Ammon's horn (tissue), 1 donor: Measurements from ENCODE around the gene RPL35A.
"Not testable (repeated sequence)": the region's sequence is repeated elsewhere in the genome, so short reads cannot be mapped to it uniquely, and the experiment has no call there.

Experiments used
- DNase-seq: peaks from one replicate; pipeline ENCODE4 v3.0.0-alpha.2; 2016; ENCODE audit warnings: low spot score

The RPL35A gene

GRCh38 chr3:197952440-197952839 lies 2.5 kb downstream of the RPL35A start:
- DNase-seq: no peak

GRCh38 chr3:197953325-197953724 lies 3.3 kb downstream of the RPL35A start:
- no peak for DNase-seq

GRCh38 chr3:197953881-197954280 lies 3.9 kb downstream of the RPL35A start:
- no peak for DNase-seq

DNA sequence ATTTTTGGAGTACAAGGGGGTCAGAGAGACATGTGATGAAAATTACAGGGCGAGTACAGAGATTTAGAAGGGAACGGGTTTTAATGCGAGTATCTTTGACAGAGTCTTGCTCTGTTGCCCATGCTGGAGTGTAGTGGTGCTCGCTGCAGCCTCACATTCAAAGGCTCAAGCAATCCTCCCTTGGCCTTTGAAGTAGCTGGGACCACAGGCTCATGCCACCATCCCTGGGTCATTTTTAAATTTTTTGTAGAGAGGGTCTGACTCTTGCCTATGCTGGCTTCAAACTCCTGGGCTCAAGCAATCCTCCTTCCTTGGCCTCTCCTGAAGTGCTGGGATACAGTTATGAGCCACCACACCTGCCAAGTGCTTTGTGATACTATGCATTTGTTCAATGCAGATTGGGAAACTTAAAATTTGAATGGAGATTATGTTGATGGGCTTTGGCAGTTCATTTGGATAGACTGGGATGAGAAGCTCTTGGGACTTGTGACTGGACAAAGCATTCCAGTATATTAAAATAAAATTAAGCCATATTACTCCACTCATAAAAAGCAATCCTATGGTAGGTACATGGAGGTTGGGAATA lies 6.0 kb downstream of the RPL35A start:
- no peak for DNase-seq

- no peak for DNase-seq
Measured at GRCh38 chr3:197956626-197956988, 6.6 kb downstream of the RPL35A start.

DNA sequence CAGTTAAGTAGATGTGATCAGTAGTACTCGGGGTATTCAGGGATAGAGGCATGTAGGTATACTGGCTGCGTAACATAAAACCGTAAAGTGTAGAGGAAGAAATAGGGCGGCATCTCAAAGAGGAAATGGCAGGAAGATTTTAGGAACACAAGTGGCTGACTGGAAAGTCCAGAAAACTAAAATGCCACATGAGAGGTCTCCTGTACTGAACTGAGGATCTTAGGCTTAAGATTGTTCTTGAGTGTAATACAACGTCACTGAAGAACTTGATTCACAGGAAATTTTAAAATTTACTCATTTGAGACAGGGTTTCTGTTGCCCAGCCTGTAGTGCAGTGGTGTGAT lies 7.8 kb downstream of the RPL35A start:
- no peak for DNase-seq

DNA sequence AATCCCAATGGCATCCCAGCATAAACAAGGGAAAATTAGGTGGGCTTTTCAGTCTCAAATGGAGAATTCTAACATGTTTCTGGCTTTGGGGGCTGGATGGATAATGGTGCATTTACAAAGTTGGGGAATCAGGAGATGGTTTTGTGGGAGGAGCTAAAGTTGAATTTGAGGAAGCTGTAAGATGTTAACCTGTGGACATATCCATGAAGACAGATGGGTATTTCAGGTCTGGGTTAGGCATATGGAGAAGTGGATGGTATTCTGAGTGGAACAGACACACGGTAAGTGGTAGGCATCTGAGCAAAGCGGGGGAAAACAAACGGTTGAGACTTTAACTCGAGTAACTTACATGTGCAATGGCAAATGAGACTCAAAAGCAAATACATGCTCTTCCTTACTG lies 8.4 kb downstream of the RPL35A start:
- no peak for DNase-seq

DNA sequence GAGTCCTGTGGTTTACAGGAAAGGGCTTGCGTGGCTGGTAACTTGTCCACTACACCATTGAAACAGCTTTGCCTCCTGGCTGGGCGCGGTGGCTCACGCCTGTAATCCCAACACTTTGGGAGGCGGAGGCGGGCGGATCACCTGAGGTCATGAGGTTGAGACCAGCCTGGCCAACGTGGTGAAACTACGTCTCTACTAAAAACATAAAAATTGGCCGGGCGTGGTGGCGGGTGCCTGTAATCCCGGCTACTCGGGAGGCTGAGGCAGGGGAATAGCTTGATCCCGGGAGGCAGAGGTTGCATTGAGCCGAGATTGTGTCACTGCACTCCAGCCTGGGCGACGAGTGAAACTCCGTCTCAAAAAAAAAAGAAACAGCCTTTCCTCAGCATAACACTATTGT lies 8.9 kb downstream of the RPL35A start:
- not testable (repeated sequence) for DNase-seq

- no peak for DNase-seq
Measured at GRCh38 chr3:197959500-197959890, 9.5 kb downstream of the RPL35A start.

DNA sequence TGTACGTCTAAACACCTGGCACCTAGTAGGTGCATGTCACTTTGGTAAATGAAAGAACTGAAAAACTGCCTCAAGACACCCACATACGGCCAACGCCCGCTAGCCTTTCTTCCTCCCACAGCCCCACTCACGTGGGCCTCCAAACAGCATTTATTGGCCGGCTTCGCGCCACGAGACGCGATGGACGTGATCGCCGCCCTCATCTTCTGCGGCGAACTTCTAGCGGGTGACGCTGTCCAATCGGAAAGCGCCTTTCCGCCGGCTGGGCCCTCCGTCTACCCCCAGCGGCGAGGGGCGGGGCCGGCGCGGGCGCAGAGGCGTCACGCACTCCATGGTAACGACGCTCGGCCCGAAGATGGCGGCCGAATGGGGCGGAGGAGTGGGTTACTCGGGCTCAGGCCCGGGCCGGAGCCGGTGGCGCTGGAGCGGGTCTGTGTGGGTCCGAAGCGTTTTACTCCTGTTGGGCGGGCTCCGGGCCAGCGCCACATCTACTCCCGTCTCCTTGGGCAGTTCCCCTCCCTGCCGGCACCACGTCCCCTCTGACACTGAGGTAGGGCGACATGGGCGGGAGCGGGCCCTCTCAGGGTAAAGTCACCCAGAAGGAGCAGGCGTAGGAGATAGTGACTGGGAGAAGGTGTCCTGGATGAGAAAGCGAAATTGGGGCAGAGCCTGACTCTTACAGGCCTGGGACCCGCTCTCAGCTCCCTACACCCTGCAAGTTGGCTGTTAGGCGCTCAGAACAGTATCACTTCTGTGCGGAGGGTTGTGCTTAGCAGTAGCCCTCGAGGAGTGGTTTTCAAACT lies 10.1 kb downstream of the RPL35A start, which contains the start of gene LMLN:
TSS of gene LMLN (plus strand) at position 327 of the 803 bp plus-strand sequence. CDS start at position 356, 29 bp downstream.
- peak; percentile 99 for DNase-seq

DNA sequence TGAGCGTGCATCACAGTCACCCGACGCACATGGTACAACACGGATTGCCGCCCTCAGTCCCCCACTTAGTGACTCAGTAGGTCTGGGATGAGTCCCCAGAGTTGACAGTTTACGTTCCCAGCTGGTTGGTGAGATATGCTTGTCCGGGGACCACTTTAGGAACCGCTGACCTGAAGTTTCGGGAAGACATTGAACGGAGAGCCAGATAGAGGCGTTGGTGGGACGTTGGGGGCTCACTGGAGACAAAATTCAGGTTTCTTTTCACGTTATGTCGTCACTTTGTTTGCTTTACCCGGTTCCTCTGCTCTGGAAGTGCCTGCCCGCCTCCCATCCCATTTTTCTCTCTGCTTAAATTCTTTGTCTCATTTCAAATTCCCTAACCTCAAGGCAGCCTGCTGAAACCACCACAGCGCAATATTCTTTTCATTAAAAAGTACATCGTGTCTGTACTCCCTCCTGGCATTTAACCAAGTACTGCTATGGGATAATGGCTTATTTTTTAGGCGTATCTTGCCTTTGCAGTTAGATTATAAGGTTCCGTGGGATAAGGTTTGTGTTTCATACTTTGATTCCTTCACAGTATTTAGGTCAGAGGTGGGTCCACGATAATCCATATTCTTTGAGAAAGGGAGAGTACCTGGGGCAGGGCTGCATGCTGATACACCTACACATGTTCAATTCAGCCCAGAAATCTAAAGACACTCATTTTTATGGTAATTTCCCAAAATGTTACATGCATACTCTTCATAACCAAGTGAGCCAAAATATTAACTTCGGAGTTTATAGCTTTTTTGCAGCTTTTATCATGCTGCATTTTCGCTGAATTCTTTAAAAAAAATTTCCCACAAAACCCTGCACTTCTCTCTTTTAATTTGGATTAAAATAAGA lies 10.9 kb downstream of the RPL35A start:
- no peak for DNase-seq

GRCh38 chr3:197961582-197961945 lies 11.6 kb downstream of the RPL35A start:
- no peak for DNase-seq

DNA sequence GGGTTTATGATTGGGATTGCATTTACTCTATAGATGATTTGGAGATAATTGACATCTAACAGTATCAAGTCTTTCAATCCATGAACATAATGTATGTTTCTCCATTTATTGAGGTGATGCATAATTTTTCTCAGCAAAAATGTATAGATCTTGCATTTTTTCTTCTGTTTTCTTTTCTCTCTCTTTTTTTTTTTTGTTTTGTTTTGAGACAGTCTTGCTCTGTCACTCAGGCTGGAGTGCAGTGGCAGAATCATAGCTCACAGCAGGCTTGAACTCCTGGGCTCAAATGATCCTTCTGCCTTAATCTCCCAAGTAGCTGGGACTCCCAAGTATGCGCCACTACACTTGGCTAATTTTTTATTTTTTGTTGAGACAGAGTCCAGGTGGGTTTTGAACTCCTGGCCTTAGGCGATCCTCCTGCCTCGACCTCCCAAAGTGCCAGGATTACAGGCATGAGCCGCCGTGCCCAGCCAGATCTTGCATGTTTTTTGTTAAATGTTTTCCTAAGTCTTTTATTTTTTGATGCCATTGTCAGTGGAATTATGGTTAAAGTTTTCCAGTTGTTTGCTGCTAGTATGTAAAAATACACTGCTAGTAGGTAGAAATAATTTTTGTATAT lies 13.1 kb downstream of the RPL35A start:
- no peak for DNase-seq

DNA sequence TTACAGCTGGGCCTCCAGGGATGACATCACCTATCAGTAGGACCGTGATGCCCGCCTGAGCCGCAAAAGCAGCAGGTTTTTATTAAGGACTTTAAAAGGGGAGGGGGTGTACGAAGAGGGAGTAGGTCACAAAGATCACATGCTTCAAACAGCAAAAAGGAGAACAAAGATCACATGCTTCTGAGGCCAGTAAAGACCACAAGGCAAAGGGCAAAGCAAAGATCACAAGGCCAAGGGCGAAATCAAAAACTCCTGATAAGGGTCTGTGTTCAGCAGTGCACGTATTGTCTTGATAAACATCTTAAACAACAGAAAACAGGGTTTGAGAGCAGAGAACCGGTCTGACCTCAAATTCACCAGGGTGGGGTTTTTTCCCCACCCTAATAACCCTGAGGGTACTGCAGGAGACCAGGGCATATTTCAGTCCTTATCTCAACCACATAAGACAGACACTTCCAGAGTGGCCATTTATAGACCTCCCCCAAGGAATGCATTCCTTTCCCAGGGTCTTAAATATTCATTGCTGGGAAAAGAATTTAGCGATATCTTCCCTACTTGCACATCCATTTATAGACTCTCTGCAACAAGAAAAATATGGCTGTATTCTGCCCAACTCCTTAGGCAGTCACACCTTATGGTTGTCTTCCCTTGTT lies 17.5 kb downstream of the RPL35A start:
- not testable (repeated sequence) for DNase-seq

DNA sequence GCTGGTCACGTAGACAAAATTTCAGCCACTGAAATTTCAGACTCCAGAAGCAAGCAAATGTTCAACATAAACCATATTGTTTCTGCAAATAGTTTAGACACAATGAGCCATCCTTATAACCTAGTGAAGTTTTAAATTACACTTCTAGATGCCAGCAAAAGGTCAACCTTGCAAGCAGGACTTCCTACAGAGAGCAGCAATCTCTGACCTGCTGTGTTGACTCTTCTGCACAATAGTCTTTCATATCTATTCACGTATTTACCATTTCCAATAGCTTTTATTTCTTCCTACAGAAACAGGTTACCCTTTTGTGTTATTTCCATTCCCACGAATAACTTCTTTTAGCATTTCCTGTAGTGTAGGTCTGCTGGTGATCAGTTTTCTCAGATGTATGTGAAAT lies 20.6 kb downstream of the RPL35A start:
- DNase-seq: no peak

DNA sequence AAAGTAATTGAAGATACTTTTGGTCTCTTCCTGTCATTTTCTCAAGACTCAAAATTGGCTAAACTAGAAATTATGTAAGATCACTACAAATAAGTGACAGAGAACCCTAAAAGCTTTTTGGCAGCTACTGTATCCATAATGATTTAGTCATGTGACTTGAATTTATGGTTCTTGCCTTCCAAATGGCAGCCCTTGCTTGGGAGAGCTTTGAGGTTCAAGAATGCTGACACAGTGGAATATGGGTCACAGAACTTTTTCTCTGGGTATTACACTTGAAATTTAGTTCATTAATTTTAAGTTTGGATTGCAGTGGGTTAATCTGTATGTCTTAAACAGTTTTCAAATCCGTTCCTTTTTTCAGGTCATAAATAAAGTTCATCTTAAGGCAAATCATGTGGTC lies 24.0 kb downstream of the RPL35A start:
- no peak for DNase-seq

GRCh38 chr3:197975311-197975710 lies 25.3 kb downstream of the RPL35A start:
- DNase-seq: no peak

DNA sequence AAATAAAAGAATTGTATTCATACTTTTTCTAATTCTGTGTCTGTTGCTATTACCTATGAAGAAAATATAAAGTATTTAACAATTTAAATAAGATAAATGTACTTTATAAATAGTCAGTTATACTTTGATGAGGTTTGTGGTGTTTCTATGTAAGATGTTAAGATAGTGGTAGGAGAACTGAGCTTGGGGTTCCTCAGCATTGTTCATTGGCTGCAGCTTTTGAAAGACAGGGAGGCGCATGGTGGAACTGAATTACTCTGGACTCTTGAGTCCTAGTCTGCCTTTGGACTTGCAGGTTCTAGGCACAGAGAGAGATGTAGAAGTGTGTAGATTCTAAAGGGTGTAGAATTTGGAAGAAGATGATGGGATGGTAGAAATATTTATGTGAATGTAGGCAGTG lies 33.1 kb downstream of the RPL35A start:
- no peak for DNase-seq

DNA sequence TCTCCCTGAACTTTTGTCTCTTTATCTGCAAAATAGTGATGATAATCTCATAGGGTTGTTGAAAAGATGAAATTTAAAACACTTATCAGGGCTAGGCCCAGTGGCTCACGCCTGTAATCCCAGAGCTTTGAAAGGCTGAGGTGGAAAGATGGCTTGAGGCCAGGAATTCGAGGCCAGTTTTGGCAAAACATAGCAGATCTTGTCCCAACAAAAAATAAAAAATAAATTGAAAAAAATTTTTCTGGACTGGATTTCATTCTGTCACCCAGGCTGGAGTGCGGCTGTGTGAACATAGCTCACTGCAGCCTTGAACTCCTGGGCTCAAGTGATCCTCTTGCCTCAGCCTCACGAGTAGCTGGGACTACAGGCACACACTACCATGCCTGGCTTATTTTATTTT lies 39.7 kb downstream of the RPL35A start:
- DNase-seq: no peak

DNA sequence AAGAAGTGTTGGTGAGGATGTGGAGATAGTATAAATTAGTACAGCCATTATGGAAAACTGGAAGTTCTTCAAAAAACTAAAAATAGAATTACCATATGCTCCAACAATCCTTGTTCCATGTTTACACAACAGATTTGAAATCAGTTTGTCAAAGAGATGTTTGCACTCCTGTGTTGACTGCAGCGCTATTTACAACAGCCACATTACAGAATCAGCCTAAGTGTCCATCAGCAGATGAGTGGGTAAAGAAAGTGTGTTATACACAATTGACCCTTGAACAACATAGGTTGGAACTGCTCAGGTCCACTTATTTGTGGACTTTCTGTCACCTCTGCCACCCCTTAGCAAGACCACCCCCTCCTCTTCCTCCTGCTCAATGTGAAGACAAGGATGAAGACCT lies 44.7 kb downstream of the RPL35A start:
- DNase-seq: no peak

- no peak for DNase-seq
Measured at GRCh38 chr3:197996855-197997254, 46.9 kb downstream of the RPL35A start.

DNA sequence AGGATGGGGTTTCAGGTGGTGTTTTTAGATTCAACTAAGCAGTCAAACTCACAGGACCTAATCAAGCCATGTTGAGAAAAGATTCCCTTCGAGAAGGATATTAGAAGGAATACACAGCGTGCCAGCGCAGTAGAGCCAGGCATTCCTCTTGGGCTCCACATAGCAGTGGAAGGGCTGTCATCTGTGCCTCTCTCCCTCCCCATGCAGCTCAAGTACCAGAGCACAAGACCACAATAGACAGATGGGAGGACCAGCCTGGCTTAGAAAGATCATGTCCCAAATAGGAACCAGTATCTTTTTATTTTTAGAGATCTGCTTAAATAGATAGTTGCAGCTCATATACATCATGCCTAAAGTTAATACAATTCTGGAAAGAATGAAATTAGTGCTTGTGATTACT lies 47.9 kb downstream of the RPL35A start:
- no peak for DNase-seq
